Articular chondrocyte of knee joint (primary cell): ENCODE measurements around the gene C2CD4B. TPM values are rescaled to one million over a fixed set of nuclear protein-coding genes. Genes with fewer than 3 reads are reported as not detected.

Source experiments
- total RNA-seq: library from RNA; depleted of rRNA; stranded (reverse); fragments of >200 nt; gene quantifications from 2 replicates; pipeline ENCODE4 v1.2.3, GENCODE V29; 2012

Gene C2CD4B
- 0.39 TPM in 1 of 2 replicates, not detected in the other for total RNA-seq

GRCh38 chr15:62165104-62165792 is at the start of gene C2CD4B:
Gene C2CD4B, minus strand, starts transcription at chr15:62165285. Its CDS starts 301 bp downstream, at chr15:62164984.

Other genes starting within 250 kb of the C2CD4B start
- gene VPS13C, start 104.8 kb downstream of the C2CD4B start, total RNA-seq, result 119 and 126 TPM in 2 replicates
- 0.11 and 0.26 TPM in 2 replicates for gene C2CD4A, start 98.3 kb downstream of the C2CD4B start, total RNA-seq
- gene TLN2, start 225.3 kb upstream of the C2CD4B start, total RNA-seq, result 34.8 and 40.4 TPM in 2 replicates